Kidney capillary endothelial cell (primary cell): Measurements from ENCODE around the gene CACNA1E.
"Not testable (repeated sequence)": the region's sequence is repeated elsewhere in the genome, so short reads cannot be mapped to it uniquely, and the experiment has no call there.

Experiments used
- DNase-seq: peaks from one replicate; pipeline ENCODE4 v3.0.0-alpha.2; 2018; ENCODE audit warnings: low spot score

Gene CACNA1E

GRCh38 chr1:181813266-181813665 is 329.9 kb downstream of the CACNA1E start:
- no peak for DNase-seq

- no peak for DNase-seq
Measured at GRCh38 chr1:181816608-181817007, 333.3 kb downstream of the CACNA1E start.

- no peak for DNase-seq
Measured at GRCh38 chr1:181817091-181817490, 333.8 kb downstream of the CACNA1E start.

DNA sequence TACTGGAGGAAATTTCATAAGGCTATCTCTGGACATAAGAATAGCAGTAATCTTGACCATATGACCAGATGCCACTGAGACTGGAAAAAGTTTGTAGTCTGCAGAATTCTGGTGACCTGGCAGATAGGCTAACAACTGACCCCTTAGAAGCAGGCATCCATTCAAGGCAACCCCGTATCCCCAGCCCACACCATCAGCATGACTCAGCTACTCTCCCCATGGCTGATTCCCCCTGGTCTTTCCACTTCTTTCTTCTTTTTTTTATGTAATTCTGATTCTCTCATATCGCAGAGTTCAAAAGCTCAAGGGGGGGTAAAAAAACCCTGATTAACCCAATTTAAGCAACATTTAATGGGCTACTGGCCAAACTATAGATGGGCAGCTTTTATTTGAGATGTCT is 335.1 kb downstream of the CACNA1E start:
- no peak for DNase-seq

- no peak for DNase-seq
Measured at GRCh38 chr1:181818943-181819342, 335.6 kb downstream of the CACNA1E start.

DNA sequence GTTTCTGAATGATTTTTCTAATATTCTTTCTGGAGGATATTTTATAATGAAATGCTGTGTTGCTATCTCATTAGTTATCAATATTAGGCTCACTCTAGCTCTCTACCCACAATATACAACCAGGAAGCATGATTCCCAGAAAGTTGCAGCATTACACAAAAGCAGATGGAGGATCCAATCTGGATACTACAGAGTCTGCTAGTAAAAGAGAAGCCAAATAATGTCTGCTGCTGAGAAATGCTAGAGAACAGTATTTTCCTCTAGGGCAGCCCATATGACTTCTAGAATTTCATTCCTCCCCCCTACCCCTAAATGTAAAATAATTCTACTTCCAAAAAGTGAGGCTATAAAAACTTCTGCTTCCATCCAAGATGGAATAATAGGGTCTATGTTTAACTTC is 338.4 kb downstream of the CACNA1E start:
- DNase-seq, result no peak

DNA sequence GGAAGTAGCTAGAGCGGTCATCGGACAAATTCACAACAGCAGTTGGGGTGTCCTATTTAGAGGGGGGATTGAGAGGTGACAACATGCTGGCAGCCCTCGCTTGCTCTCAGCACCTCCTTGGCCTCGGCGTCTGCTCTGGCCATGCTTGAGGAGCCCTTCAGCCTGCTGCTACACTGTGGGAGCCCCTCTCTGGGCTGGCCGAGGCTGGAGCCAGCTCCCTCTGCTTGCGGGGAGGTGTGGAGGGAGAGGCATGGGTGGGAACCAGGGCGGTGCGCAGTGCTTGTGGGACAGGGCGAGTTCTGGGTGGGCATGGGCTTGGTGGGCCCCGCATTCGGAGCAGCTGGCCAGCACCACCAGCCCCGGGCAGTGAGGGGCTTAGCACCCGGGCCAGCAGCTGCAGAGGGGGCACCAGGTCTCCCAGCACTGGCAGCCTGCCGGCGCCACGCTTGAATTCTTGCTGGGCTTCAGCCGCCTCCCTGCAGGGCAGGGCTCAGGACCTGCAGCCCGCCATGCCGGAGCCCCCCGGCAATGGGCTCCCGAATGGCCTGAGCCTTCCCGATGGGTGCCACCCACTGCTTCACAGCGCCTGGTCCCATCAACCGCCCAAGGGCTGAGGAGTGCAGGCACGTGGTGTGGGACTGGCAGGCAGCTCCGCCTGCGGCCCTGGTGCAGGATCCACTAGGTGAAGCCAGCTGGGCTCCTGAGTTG is 349.0 kb downstream of the CACNA1E start:
- not testable (repeated sequence) for DNase-seq

- no peak for DNase-seq
Measured at GRCh38 chr1:181846001-181846645, 362.8 kb downstream of the CACNA1E start.

DNA sequence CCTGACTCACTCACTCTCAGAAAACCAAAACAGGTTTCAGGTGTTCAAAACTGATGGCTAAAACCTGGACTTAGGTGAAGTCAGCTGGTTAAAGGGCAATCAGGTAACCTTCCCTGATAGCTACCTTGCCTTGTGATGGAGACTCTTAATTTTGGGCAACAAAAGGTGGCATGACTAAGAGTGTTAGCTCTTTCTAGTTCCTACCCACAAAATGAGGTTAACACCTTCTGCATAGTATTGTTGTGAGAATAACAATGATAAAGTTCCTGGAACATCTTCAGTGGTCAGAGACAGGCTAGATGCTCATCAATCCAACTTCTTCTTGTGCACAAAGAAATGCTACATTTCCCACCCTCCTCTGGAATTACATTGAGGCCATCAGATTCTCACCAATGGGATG is 363.4 kb downstream of the CACNA1E start:
- DNase-seq, result no peak

DNA sequence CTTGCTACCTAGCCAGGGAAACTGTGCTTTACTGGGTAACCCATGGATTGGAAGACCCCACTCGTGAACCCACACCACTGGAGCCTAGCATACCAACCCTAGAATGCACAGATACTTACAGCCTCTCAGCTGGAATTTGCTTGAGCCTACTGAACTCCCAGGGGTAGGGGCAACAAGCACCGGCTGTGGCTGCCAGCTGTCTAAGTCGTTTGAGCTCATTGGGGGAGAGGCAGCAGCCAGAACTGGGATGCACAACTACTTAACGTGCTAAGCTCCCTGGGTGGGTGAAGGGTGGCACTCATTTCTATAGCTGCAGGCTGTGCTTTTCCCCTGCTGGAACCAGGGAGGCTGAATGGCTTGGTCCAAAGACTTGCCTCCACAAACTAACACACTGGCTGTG is 365.8 kb downstream of the CACNA1E start:
- no peak for DNase-seq

GRCh38 chr1:181854212-181854611 is 370.9 kb downstream of the CACNA1E start:
- DNase-seq, result not testable (repeated sequence)

- no peak for DNase-seq
Measured at GRCh38 chr1:181855380-181855779, 372.1 kb downstream of the CACNA1E start.
